Stimulated activated CD4-positive, alpha-beta T cell treated with anti-CD3 and anti-CD28 coated beads, Interleukin-1b, Interleukin-23, amount 100 ng/mL, for 24 hours (primary cell): ENCODE data around the gene OR6C3.
"Not testable (repeated sequence)": the region's sequence is repeated elsewhere in the genome, so short reads cannot be mapped to it uniquely, and the experiment has no call there.

Experiments used
- DNase-seq, 4 experiments: peaks; one replicate each; pipeline ENCODE4 v3.0.0-alpha.2; 2020; ENCODE audit warnings: low read depth in 4 of 4, low spot score in 1 of 4

Gene OR6C3

GRCh38 chr12:55330446-55330845 lies at the start of gene OR6C3:
Gene OR6C3 (plus strand): TSS chr12:55330746. CDS start chr12:55331701, 955 bp downstream.
- DNase-seq, result no peak

GRCh38 chr12:55280991-55281390 lies 49.6 kb upstream of the OR6C3 start:
- DNase-seq, result no peak

GRCh38 chr12:55289999-55290398 lies 40.5 kb upstream of the OR6C3 start:
- no peak for DNase-seq

- DNase-seq, result no peak
These were observed 34.1 kb upstream of the OR6C3 start, which contains the start of gene OR6C6 for GRCh38 chr12:55296469-55296868. Gene OR6C6 (minus strand): TSS chr12:55296569. CDS start chr12:55295232, 1,337 bp downstream.

- DNase-seq, result no peak
These were observed 16.5 kb upstream of the OR6C3 start, which contains the start of gene OR6C1 for GRCh38 chr12:55314043-55314442. Gene OR6C1 (plus strand): TSS chr12:55314343. CDS start chr12:55320600, 6,257 bp downstream.

- no peak for DNase-seq
These were observed 10.3 kb upstream of the OR6C3 start for GRCh38 chr12:55320201-55320600.

GRCh38 chr12:55325801-55326200 lies 4.7 kb upstream of the OR6C3 start:
- DNase-seq, result not testable (repeated sequence)

GRCh38 chr12:55336002-55336401 lies 5.5 kb downstream of the OR6C3 start:
- DNase-seq, result no peak

- DNase-seq, result not testable (repeated sequence)
These were observed 24.8 kb downstream of the OR6C3 start for GRCh38 chr12:55355338-55355737.

GRCh38 chr12:55362675-55363074 lies 32.1 kb downstream of the OR6C3 start, which contains the start of gene OR6C75:
Gene OR6C75 (plus strand): TSS chr12:55362975. CDS start chr12:55365111, 2,136 bp downstream.
- no peak for DNase-seq

GRCh38 chr12:55365086-55365485 lies 34.5 kb downstream of the OR6C3 start:
- DNase-seq, result no peak

GRCh38 chr12:55372521-55372920 lies 42.0 kb downstream of the OR6C3 start:
- no peak for DNase-seq
